GM12892 (cell line): Measurements from ENCODE around the gene PPA1.
"Not testable (repeated sequence)": the region's sequence is repeated elsewhere in the genome, so short reads cannot be mapped to it uniquely, and the experiment has no call there.

Source experiments
- DNase-seq: peaks from one replicate; pipeline ENCODE4 v3.0.0; 2011; ENCODE audit not compliant: insufficient read length
- FAIRE-seq: peaks from 2 replicates; lab custom pipeline; 2011; peaks lifted over from hg19 to GRCh38; lab: Jason Lieb, UNC
- POLR2A ChIP-seq: IDR thresholded peaks from 2 replicates; pipeline ENCODE4 v1.6.1; 2011; ENCODE audit warnings: low read depth, low read length, control low read depth
- POLR2AphosphoS5 ChIP-seq: IDR thresholded peaks from 2 replicates; pipeline ENCODE4 v1.6.1; 2011; ENCODE audit warnings: low read depth, low read length, control low read depth
- TAF1 ChIP-seq: IDR thresholded peaks from 2 replicates; pipeline ENCODE4 v1.6.1; 2011; ENCODE audit warnings: low read depth, mild to moderate bottlenecking, control low read depth, low read length, borderline replicate concordance

The PPA1 gene

GRCh38 chr10:70266701-70267100 is 33.5 kb upstream of the PPA1 start:
- no peak for DNase-seq
- TF ChIP-seq POLR2A = no peak
- no peak for TF ChIP-seq POLR2AphosphoS5
- TF ChIP-seq TAF1 = no peak
- no peak for FAIRE-seq

GRCh38 chr10:70266056-70266455 is 32.8 kb upstream of the PPA1 start:
- DNase-seq (no peak), FAIRE-seq (no peak)
- TF ChIP-seq POLR2A (no peak), TAF1 (no peak), POLR2AphosphoS5 (no peak)

GRCh38 chr10:70265032-70265689 is 31.9 kb upstream of the PPA1 start:
- no peak for TF ChIP-seq POLR2AphosphoS5
- no peak for TF ChIP-seq TAF1
- TF ChIP-seq POLR2A = no peak
- no peak for DNase-seq
- FAIRE-seq = no peak

- TF ChIP-seq POLR2AphosphoS5 = no peak
- DNase-seq = no peak
- no peak for FAIRE-seq
Observed at GRCh38 chr10:70260734-70261133, 27.5 kb upstream of the PPA1 start.

- no peak for TF ChIP-seq POLR2A
- TF ChIP-seq TAF1 = no peak
- no peak for TF ChIP-seq POLR2AphosphoS5
- FAIRE-seq = no peak
- DNase-seq = no peak
Observed at GRCh38 chr10:70260259-70260658, 27.0 kb upstream of the PPA1 start.

GRCh38 chr10:70258216-70258615 is 25.0 kb upstream of the PPA1 start:
- no peak for DNase-seq
- no peak for FAIRE-seq
- TF ChIP-seq POLR2AphosphoS5 (no peak), TAF1 (no peak), POLR2A (no peak)

GRCh38 chr10:70257816-70258215 is 24.6 kb upstream of the PPA1 start:
- not testable (repeated sequence) for FAIRE-seq, DNase-seq

GRCh38 chr10:70256463-70256862 is 23.2 kb upstream of the PPA1 start:
- TF ChIP-seq TAF1 (no peak), POLR2A (no peak), POLR2AphosphoS5 (no peak)
- no peak for FAIRE-seq
- no peak for DNase-seq

- no peak for DNase-seq
- no peak for TF ChIP-seq TAF1
- TF ChIP-seq POLR2AphosphoS5 = no peak
- TF ChIP-seq POLR2A = no peak
- no peak for FAIRE-seq
Observed at GRCh38 chr10:70255329-70256299, 22.4 kb upstream of the PPA1 start.

GRCh38 chr10:70254778-70255328 is 21.6 kb upstream of the PPA1 start:
- FAIRE-seq (no peak), DNase-seq (no peak)
- TF ChIP-seq TAF1 (no peak), POLR2A (no peak), POLR2AphosphoS5 (no peak)

GRCh38 chr10:70253878-70254765 is 20.9 kb upstream of the PPA1 start:
- FAIRE-seq (no peak), DNase-seq (no peak)
- TF ChIP-seq POLR2AphosphoS5 (no peak), TAF1 (no peak), POLR2A (no peak)
